GM11168 (cell line): ENCODE data around the gene ADGRG6.

Experiments
- in situ Hi-C: fragments of 300-500 bp; cut with MboI; formaldehyde crosslinking; loops from one replicate; pipeline ENCODE4 v1.12.0; 2022; ENCODE audit warnings: low sequenced_read_pairs; ENCODE audit not compliant: unreplicated experiment

The ADGRG6 gene

GRCh38 chr6:142318714-142319113, 16.9 kb downstream of the ADGRG6 start:
- in situ Hi-C loops = no loop called here

- in situ Hi-C loops = no loop called here
Observed at GRCh38 chr6:142320366-142320765, 18.6 kb downstream of the ADGRG6 start.

- in situ Hi-C loops = no loop called here
Observed at GRCh38 chr6:142321451-142321850, 19.6 kb downstream of the ADGRG6 start.

- in situ Hi-C loops = no loop called here
Observed at GRCh38 chr6:142322066-142322465, 20.3 kb downstream of the ADGRG6 start.

GRCh38 chr6:142322504-142323198, 20.8 kb downstream of the ADGRG6 start:
- in situ Hi-C loops = no loop called here

GRCh38 chr6:142323377-142323776, 21.6 kb downstream of the ADGRG6 start:
- in situ Hi-C loops = no loop called here

- in situ Hi-C loops = no loop called here
Observed at GRCh38 chr6:142324111-142324510, 22.3 kb downstream of the ADGRG6 start.

- in situ Hi-C loops = no loop called here
Observed at GRCh38 chr6:142325111-142325510, 23.3 kb downstream of the ADGRG6 start.

GRCh38 chr6:142326540-142326939, 24.7 kb downstream of the ADGRG6 start:
- in situ Hi-C loops = no loop called here

GRCh38 chr6:142328070-142328469, 26.3 kb downstream of the ADGRG6 start:
- in situ Hi-C loops = no loop called here

- in situ Hi-C loops = no loop called here
Observed at GRCh38 chr6:142329486-142330113, 27.8 kb downstream of the ADGRG6 start.

GRCh38 chr6:142331075-142331551, 29.3 kb downstream of the ADGRG6 start:
- in situ Hi-C loops = no loop called here

- in situ Hi-C loops = no loop called here
Observed at GRCh38 chr6:142331601-142332000, 29.8 kb downstream of the ADGRG6 start.

- in situ Hi-C loops = no loop called here
Observed at GRCh38 chr6:142332393-142333098, 30.7 kb downstream of the ADGRG6 start.

GRCh38 chr6:142333431-142333830, 31.6 kb downstream of the ADGRG6 start:
- in situ Hi-C loops = no loop called here

GRCh38 chr6:142334294-142334693, 32.5 kb downstream of the ADGRG6 start:
- in situ Hi-C loops = no loop called here

- in situ Hi-C loops = no loop called here
Observed at GRCh38 chr6:142335415-142335814, 33.6 kb downstream of the ADGRG6 start.

- in situ Hi-C loops = no loop called here
Observed at GRCh38 chr6:142336183-142336582, 34.4 kb downstream of the ADGRG6 start.

GRCh38 chr6:142336787-142337186, 35.0 kb downstream of the ADGRG6 start:
- in situ Hi-C loops = no loop called here

- in situ Hi-C loops = no loop called here
Observed at GRCh38 chr6:142339113-142339512, 37.3 kb downstream of the ADGRG6 start.

GRCh38 chr6:142339968-142340658, 38.3 kb downstream of the ADGRG6 start:
- in situ Hi-C loops = no loop called here
